MCF 10A (cell line): ENCODE data around the gene PSEN2. TPM values are rescaled to one million over a fixed set of nuclear protein-coding genes. Genes with fewer than 3 reads are reported as not detected.

Experiments
- BruUV-seq: library from RNA; stranded (reverse); fragments of 400-500 nt; replicated peaks from 2 replicates; lab custom pipeline; 2021; lab: Mats Ljungman, UMichigan
- CTCF ChIA-PET: fragments of 300-600 bp; sonication (Branson Sonifier 250); formaldehyde crosslinking; extraction: SDS; loops from one replicate; lab custom pipeline; 2021; ENCODE audit warnings: antibody characterized with exemption, inconsistent platforms; lab: Yijun Ruan, JAX
- POLR2A ChIA-PET: fragments of 300-600, 350-650 bp; sonication (Branson Sonifier 250); formaldehyde crosslinking; extraction: SDS; loops from one replicate; lab custom pipeline; 2020; ENCODE audit warnings: antibody characterized with exemption, inconsistent platforms; lab: Yijun Ruan, JAX
- DNase-seq: peaks from one replicate; pipeline ENCODE4 v3.0.0-alpha.2; 2018; ENCODE audit not compliant: unreplicated experiment
- H3K27ac Mint-ChIP-seq: one replicate; pipeline ENCODE4 v1.8.0; 2022; ENCODE audit warnings: mild to moderate bottlenecking, low read depth, mixed read lengths; ENCODE audit not compliant: unreplicated experiment
- H3K27me3 Mint-ChIP-seq: one replicate; pipeline ENCODE4 v1.8.0; 2022; ENCODE audit warnings: mixed read lengths; ENCODE audit not compliant: insufficient read depth, unreplicated experiment
- H3K36me3 Mint-ChIP-seq: one replicate; pipeline ENCODE4 v1.8.0; 2022; ENCODE audit warnings: mild to moderate bottlenecking, moderate library complexity, mixed read lengths; ENCODE audit not compliant: insufficient read depth, unreplicated experiment
- H3K4me1 Mint-ChIP-seq: one replicate; pipeline ENCODE4 v1.8.0; 2022; ENCODE audit warnings: mixed read lengths; ENCODE audit not compliant: insufficient read depth, unreplicated experiment
- H3K4me3 Mint-ChIP-seq: one replicate; pipeline ENCODE4 v1.8.0; 2022; ENCODE audit warnings: mild to moderate bottlenecking, moderate library complexity, mixed read lengths; ENCODE audit not compliant: unreplicated experiment
- H3K9me3 Mint-ChIP-seq: one replicate; pipeline ENCODE4 v1.8.0; 2022; ENCODE audit warnings: mixed read lengths; ENCODE audit not compliant: unreplicated experiment
- CTCF ChIP-seq: fragments of 200-600 bp; IDR thresholded peaks from one replicate; pipeline ENCODE4 v1.8.0; 2022; ENCODE audit warnings: antibody characterized with exemption, mild to moderate bottlenecking; ENCODE audit not compliant: unreplicated experiment
- intact Hi-C: fragments of 100-400 bp; cut with micrococcal nuclease; formaldehyde crosslinking; loops from 2 replicates; pipeline ENCODE4 v1.14.1; 2022
- total RNA-seq: library from RNA; stranded (reverse); gene quantifications from 2 replicates; pipeline ENCODE4 v1.2.3, GENCODE V29; 2022

PSEN2 gene
- total RNA-seq, 1 experiment from 2014 or later: 31.3 TPM

- no peak for DNase-seq
- H3K27ac Mint-ChIP-seq: no peak overlapping the region
- H3K9me3 Mint-ChIP-seq: no peaks in the 10 kb centered on the region
- peaks cover 12% of the 10 kb centered on the region for H3K4me1 Mint-ChIP-seq
- intact Hi-C loops: no loop called here
- ChIA-PET POLR2A (no interaction called here), CTCF (interaction anchor here (0.6 to 0.8 kb wide), 2 partner anchors 47 to 59 kb away, joined by 3 to 4 read pairs; no protein-coding TSS in a partner anchor)
- TF ChIP-seq CTCF: no peak
- BruUV-seq: no TSS peak
- H3K27me3 Mint-ChIP-seq: no peaks in the 10 kb centered on the region
- H3K36me3 Mint-ChIP-seq: peaks cover 46% of the 10 kb centered on the region
- H3K4me3 Mint-ChIP-seq: no peak overlapping the region
These were observed 16.6 kb downstream of the PSEN2 start for GRCh38 chr1:226887006-226887405.

- BruUV-seq: no TSS peak
- Mint-ChIP-seq H3K4me3 (no peak overlapping the region), H3K27me3 (no peaks in the 10 kb centered on the region), H3K36me3 (peaks cover 39% of the 10 kb centered on the region), H3K9me3 (no peaks in the 10 kb centered on the region), H3K27ac (no peak overlapping the region), H3K4me1 (peaks cover 2% of the 10 kb centered on the region)
- intact Hi-C loops: no loop called here
- POLR2A ChIA-PET: no interaction called here
- CTCF ChIA-PET: interaction anchor here (0.6 kb wide), 1 partner anchor 555 kb away, joined by 3 read pairs; no protein-coding TSS in a partner anchor
- no peak for DNase-seq
- no peak for TF ChIP-seq CTCF
These were observed 17.6 kb downstream of the PSEN2 start for GRCh38 chr1:226888021-226888420.

GRCh38 chr1:226888816-226889215 is 18.4 kb downstream of the PSEN2 start:
- POLR2A ChIA-PET: no interaction called here
- Mint-ChIP-seq H3K27me3 (no peaks in the 10 kb centered on the region), H3K36me3 (peaks cover 39% of the 10 kb centered on the region), H3K9me3 (no peaks in the 10 kb centered on the region), H3K27ac (no peak overlapping the region), H3K4me3 (no peak overlapping the region), H3K4me1 (no peaks in the 10 kb centered on the region)
- DNase-seq: no peak
- intact Hi-C loops: no loop called here
- CTCF ChIA-PET: interaction anchor here (0.6 kb wide), 1 partner anchor 341 kb away, joined by 3 read pairs; no protein-coding TSS in a partner anchor
- TF ChIP-seq CTCF: no peak
- BruUV-seq: no TSS peak

GRCh38 chr1:226889616-226890330 is 19.4 kb downstream of the PSEN2 start:
- Mint-ChIP-seq H3K27ac (no peak overlapping the region), H3K36me3 (peaks cover 30% of the 10 kb centered on the region), H3K4me3 (no peak overlapping the region), H3K4me1 (no peaks in the 10 kb centered on the region), H3K27me3 (no peaks in the 10 kb centered on the region), H3K9me3 (no peaks in the 10 kb centered on the region)
- POLR2A ChIA-PET: no interaction called here
- DNase-seq: no peak
- no peak for TF ChIP-seq CTCF
- intact Hi-C loops: no loop called here
- no TSS peak for BruUV-seq
- CTCF ChIA-PET: interaction anchor here (0.6 to 0.7 kb wide), 3 partner anchors 71 to 342 kb away, joined by 3 to 5 read pairs (median 3); no protein-coding TSS in a partner anchor
